Kidney epithelial cell (primary cell): ENCODE measurements around the gene PLAGL2. TPM values are rescaled to one million over a fixed set of nuclear protein-coding genes. Genes with fewer than 3 reads are reported as not detected.

Source experiments
- DNase-seq: peaks from one replicate; pipeline ENCODE4 v3.0.0-alpha.2; 2010; ENCODE audit warnings: low read depth
- H3K27me3 ChIP-seq: 2 replicates; pipeline ENCODE4 v1.6.0; 2011; ENCODE audit warnings: low read length; ENCODE audit not compliant: control insufficient read depth, insufficient read depth
- H3K36me3 ChIP-seq: 2 replicates; pipeline ENCODE4 v1.5.1; 2011; ENCODE audit warnings: low read length; ENCODE audit not compliant: control insufficient read depth, insufficient read depth
- H3K4me3 ChIP-seq: 2 replicates; pipeline ENCODE4 v1.5.1; 2011; ENCODE audit warnings: low read depth, mild to moderate bottlenecking, control low read depth, low read length
- CTCF ChIP-seq: IDR thresholded peaks from 2 replicates; pipeline ENCODE4 v1.5.1; 2011; ENCODE audit warnings: mild to moderate bottlenecking, moderate library complexity, low read length, control low read depth, inconsistent platforms; ENCODE audit not compliant: insufficient read depth, poor library complexity, severe bottlenecking
- total RNA-seq: library from RNA; depleted of rRNA; stranded (reverse); fragments of >200 nt; gene quantifications from 2 replicates; pipeline ENCODE4 v1.2.3, GENCODE V29; 2015

PLAGL2 gene
- total RNA-seq, 1 donor from 2014 or later, result 13.5 TPM

GRCh38 chr20:32155017-32155981 lies 52.2 kb downstream of the PLAGL2 start:
- peak; percentile 79 for DNase-seq
- H3K27me3 ChIP-seq, result no peaks in the 10 kb centered on the region
- TF ChIP-seq CTCF, result peak; percentile 42
- peaks cover 6% of the 10 kb centered on the region for H3K36me3 ChIP-seq
- no peak overlapping the region for H3K4me3 ChIP-seq

GRCh38 chr20:32153771-32154170 lies 53.8 kb downstream of the PLAGL2 start:
- Histone ChIP-seq H3K36me3 (peaks cover 2% of the 10 kb centered on the region), H3K4me3 (no peak overlapping the region), H3K27me3 (no peaks in the 10 kb centered on the region)
- DNase-seq, result no peak
- TF ChIP-seq CTCF, result no peak

GRCh38 chr20:32153156-32153665 lies 54.3 kb downstream of the PLAGL2 start:
- Histone ChIP-seq H3K4me3 (no peak overlapping the region), H3K27me3 (no peaks in the 10 kb centered on the region), H3K36me3 (peaks cover 2% of the 10 kb centered on the region)
- TF ChIP-seq CTCF, result no peak
- DNase-seq, result no peak

- no peaks in the 10 kb centered on the region for H3K27me3 ChIP-seq
- no peak for DNase-seq
- no peak overlapping the region for H3K4me3 ChIP-seq
- no peaks in the 10 kb centered on the region for H3K36me3 ChIP-seq
- no peak for TF ChIP-seq CTCF
Measured at GRCh38 chr20:32152421-32153155, 55.0 kb downstream of the PLAGL2 start.

GRCh38 chr20:32150291-32150848 lies 57.2 kb downstream of the PLAGL2 start:
- Histone ChIP-seq H3K36me3 (no peaks in the 10 kb centered on the region), H3K27me3 (no peaks in the 10 kb centered on the region), H3K4me3 (no peak overlapping the region)
- TF ChIP-seq CTCF, result no peak
- DNase-seq, result no peak
